ENCODE measurements around the gene LIMS2.

Gene LIMS2

DNA sequence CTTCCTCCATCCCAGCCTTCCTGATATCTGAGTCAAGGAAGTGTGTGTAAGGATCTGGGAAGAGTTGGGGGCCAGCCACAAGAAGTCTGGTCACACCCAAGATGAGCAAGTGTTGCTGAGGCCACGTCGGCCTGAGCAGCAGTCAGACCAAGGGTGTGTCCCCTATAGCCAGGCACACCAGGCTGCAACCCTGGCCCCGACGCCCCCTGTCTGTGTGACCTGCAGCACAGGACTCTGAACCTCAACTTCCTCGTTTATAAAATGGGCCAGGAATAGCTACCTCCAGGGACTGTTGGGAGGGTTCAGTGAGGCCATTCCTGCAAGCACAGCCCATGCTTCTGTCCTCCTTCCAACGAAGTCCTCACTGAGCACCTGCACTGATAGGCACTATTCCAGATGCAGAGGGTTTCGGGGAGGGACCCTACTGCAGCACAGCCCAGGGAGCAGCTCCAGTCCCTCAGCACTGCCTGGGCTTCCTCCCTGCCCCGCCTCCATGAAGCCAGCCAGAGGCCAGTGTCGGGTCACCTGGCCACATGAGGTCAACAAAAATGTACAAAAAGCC, 13.3 kb downstream of the LIMS2 start:
- H3K4me3 Mint-ChIP-seq = no peak overlapping the region
- intact Hi-C loops (cut with micrococcal nuclease) = no loop called here
- H3K4me1 Mint-ChIP-seq (ENCODE audit: low read depth) = peaks cover 29% of the 10 kb centered on the region
- H3K27me3 Mint-ChIP-seq = peaks cover 47% of the 10 kb centered on the region
- no peak overlapping the region for H3K27ac Mint-ChIP-seq
- no peaks in the 10 kb centered on the region for H3K9me3 Mint-ChIP-seq
- no peaks in the 10 kb centered on the region for H3K36me3 Mint-ChIP-seq (ENCODE audit: low read depth)

- H3K27me3 Mint-ChIP-seq = peaks cover 38% of the 10 kb centered on the region
- H3K4me3 Mint-ChIP-seq = no peak overlapping the region
- no peaks in the 10 kb centered on the region for H3K36me3 Mint-ChIP-seq (ENCODE audit: low read depth)
- peaks cover 29% of the 10 kb centered on the region for H3K4me1 Mint-ChIP-seq (ENCODE audit: low read depth)
- H3K9me3 Mint-ChIP-seq = no peaks in the 10 kb centered on the region
- H3K27ac Mint-ChIP-seq = no peak overlapping the region
- intact Hi-C loops (cut with micrococcal nuclease) = no loop called here
Measured at GRCh38 chr2:127661072-127661649, 14.2 kb downstream of the LIMS2 start.

DNA sequence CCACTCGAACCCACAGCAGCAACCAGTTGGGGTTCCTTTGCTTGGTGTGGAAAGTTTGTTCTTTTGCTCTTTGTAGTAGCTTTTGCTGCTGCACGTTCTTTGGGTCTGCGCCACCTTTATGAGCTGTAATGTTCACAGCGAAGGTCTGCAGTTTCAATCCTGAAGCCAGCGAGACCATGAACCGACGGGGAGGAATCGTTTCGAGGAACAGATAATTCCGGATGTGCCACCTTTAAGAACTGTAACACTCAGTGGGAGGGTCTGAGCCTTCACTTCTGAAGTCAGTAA, 15.1 kb downstream of the LIMS2 start:
- H3K36me3 Mint-ChIP-seq (ENCODE audit: low read depth) = no peaks in the 10 kb centered on the region
- no peak overlapping the region for H3K4me3 Mint-ChIP-seq
- H3K4me1 Mint-ChIP-seq (ENCODE audit: low read depth) = peaks cover 31% of the 10 kb centered on the region
- no peak overlapping the region for H3K27ac Mint-ChIP-seq
- H3K27me3 Mint-ChIP-seq = peaks cover 29% of the 10 kb centered on the region
- H3K9me3 Mint-ChIP-seq = no peaks in the 10 kb centered on the region
- intact Hi-C loops (cut with micrococcal nuclease) = no loop called here

DNA sequence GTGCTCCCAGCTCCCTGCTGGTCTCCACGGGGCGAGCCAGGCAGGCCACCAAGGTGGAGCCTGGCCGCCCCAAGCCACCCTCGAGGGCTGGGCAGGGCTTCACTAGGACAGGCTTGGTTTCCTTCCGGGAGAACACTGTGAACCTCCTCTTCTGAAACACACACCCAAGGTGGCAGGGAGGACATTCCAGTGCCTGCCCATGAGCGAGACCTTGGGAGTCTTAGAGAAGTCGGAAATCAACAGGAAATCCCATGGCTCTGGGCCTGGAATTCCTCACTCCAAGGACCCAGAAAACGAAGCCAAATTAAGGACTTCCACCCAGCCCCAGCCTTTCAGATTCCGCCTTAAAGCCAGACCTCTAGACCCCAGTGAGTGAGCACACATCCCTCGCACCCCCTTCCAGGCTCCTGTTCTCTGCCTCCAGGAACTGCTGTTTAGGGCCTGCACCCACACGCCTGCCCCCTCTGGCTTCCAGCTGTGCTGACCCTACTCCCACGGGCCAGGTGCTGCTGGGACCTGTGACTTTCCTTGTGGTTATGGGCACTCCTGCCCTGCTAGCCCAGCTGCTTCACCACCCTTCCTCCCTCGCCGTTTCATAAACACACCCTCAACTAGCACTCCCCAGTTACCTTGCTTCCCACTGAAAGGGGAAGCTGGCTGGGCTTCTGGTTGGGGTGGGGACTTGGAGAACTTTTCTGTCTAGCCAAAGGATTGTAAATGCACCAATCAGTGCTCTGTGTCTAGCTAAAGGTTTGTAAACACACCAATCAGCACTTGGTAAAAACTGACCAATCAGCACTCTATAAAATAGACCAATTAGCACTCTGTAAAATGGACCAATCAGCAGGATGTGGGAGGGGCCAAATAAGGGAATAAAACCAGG, 15.7 kb downstream of the LIMS2 start:
- peaks cover 23% of the 10 kb centered on the region for H3K27me3 Mint-ChIP-seq

DNA sequence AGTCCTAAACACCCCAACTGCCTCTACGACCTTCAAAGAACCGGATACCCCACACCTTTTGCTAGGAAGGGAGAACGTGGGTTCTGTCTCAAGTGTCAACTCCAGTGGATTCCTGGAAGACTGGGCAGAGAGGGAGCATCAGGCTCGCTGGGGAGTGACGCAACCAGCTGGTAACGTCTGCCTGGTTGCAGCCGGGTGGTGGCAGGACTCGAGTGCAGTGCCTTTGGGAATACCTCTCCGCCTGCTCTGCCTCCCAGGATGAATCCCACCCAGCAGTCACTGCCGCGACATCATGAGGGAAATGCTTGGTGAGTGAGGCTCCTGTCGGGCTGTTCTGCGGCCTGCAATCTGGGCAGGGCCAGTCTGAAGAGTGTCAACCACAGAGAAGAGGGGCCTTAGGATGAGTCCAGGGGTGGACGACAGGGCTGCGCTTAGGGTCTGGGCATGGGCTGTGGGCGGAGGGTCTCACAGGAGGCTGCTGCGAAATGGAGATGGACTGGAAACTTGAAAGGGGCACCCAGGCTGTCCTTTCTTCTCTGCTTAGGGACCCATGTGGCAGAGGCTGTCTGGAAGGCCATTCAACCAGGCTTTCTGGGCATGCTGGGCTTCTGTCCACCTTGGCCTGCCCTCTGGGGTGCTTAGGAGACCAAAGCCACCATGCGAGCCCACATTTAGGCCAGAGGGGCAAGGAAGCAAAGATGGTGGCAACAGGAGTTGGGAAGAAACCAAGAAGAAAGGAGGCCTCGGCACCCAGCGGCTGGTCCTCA, 16.5 kb downstream of the LIMS2 start:
- Mint-ChIP-seq H3K36me3 (ENCODE audit: low read depth) (no peaks in the 10 kb centered on the region), H3K9me3 (no peaks in the 10 kb centered on the region), H3K4me1 (ENCODE audit: low read depth) (peaks cover 32% of the 10 kb centered on the region), H3K27me3 (peaks cover 18% of the 10 kb centered on the region), H3K4me3 (no peak overlapping the region), H3K27ac (no peak overlapping the region)
- intact Hi-C loops (cut with micrococcal nuclease) = no loop called here

More for the DNA sequence above, 15.7 kb downstream of the LIMS2 start:
- intact Hi-C loops (cut with micrococcal nuclease) = no loop called here
- H3K9me3 Mint-ChIP-seq = no peaks in the 10 kb centered on the region
- H3K4me1 Mint-ChIP-seq (ENCODE audit: low read depth) = peaks cover 33% of the 10 kb centered on the region
- no peak overlapping the region for H3K27ac Mint-ChIP-seq
- no peak overlapping the region for H3K4me3 Mint-ChIP-seq
- H3K36me3 Mint-ChIP-seq (ENCODE audit: low read depth) = no peaks in the 10 kb centered on the region

DNA sequence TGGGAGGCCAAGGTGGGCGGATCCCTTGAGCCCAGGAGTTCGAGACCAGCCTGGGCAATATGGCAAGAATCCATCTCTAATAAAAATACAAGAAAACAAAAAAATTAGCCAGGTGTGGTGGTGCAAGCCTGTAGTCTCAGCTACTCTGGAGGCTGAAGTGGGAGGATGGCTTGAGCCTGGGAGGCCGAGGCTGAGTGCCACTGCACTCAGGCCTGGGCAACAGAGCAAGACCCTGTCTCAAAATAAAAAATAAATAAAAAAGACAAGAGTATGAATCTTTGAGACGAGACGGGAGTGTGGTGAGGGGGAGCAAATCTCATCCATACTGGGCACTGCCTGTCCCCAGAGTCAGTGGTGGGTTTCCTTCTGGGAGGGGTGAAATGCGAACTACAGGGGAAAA, 17.2 kb downstream of the LIMS2 start:
- no peak overlapping the region for H3K4me3 Mint-ChIP-seq
- H3K27me3 Mint-ChIP-seq = peaks cover 11% of the 10 kb centered on the region

GRCh38 chr2:127657232-127657595, 18.1 kb downstream of the LIMS2 start:
- Mint-ChIP-seq H3K27me3 (peaks cover 6% of the 10 kb centered on the region), H3K4me1 (ENCODE audit: low read depth) (peaks cover 24% of the 10 kb centered on the region), H3K27ac (no peak overlapping the region), H3K36me3 (ENCODE audit: low read depth) (peaks cover 7% of the 10 kb centered on the region), H3K9me3 (no peaks in the 10 kb centered on the region), H3K4me3 (no peak overlapping the region)
- intact Hi-C loops (cut with micrococcal nuclease) = no loop called here

More for the DNA sequence above, 17.2 kb downstream of the LIMS2 start:
- peaks cover 25% of the 10 kb centered on the region for H3K4me1 Mint-ChIP-seq (ENCODE audit: low read depth)
- peaks cover 5% of the 10 kb centered on the region for H3K36me3 Mint-ChIP-seq (ENCODE audit: low read depth)
- no peaks in the 10 kb centered on the region for H3K9me3 Mint-ChIP-seq
- no peak overlapping the region for H3K27ac Mint-ChIP-seq
- intact Hi-C loops (cut with micrococcal nuclease) = no loop called here

GRCh38 chr2:127656569-127657231, 18.6 kb downstream of the LIMS2 start:
- peaks cover 7% of the 10 kb centered on the region for H3K36me3 Mint-ChIP-seq (ENCODE audit: low read depth)
- peaks cover 21% of the 10 kb centered on the region for H3K4me1 Mint-ChIP-seq (ENCODE audit: low read depth)
- intact Hi-C loops (cut with micrococcal nuclease) = no loop called here
- peaks cover 4% of the 10 kb centered on the region for H3K27me3 Mint-ChIP-seq
- no peak overlapping the region for H3K27ac Mint-ChIP-seq
- H3K4me3 Mint-ChIP-seq = no peak overlapping the region
- no peaks in the 10 kb centered on the region for H3K9me3 Mint-ChIP-seq

- H3K36me3 Mint-ChIP-seq (ENCODE audit: low read depth) = peaks cover 7% of the 10 kb centered on the region
- intact Hi-C loops (cut with micrococcal nuclease) = no loop called here
- H3K4me1 Mint-ChIP-seq (ENCODE audit: low read depth) = peaks cover 15% of the 10 kb centered on the region
- no peak overlapping the region for H3K4me3 Mint-ChIP-seq
- H3K9me3 Mint-ChIP-seq = no peaks in the 10 kb centered on the region
- no peak overlapping the region for H3K27ac Mint-ChIP-seq
- peaks cover 7% of the 10 kb centered on the region for H3K27me3 Mint-ChIP-seq
Measured at GRCh38 chr2:127655209-127656073, 19.9 kb downstream of the LIMS2 start.

DNA sequence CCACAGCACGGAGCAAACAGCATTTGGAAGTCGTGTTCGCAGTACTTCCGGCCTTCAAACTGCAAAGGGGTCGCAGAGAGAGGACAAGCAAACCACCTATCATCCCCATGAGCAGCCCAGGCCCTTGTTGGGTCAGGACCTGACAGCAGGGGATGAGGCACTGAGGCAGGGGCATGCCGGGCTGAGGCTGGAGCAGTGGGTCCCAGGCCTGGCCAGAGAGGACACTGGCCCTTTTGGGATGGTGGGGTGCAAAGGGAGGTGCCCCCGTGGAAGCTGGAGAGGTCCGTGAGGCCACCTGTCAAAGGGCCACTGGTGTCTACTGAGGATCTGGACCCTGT, 20.5 kb downstream of the LIMS2 start:
- no peak overlapping the region for H3K4me3 Mint-ChIP-seq
- H3K27ac Mint-ChIP-seq = no peak overlapping the region
- H3K27me3 Mint-ChIP-seq = peaks cover 7% of the 10 kb centered on the region
- H3K9me3 Mint-ChIP-seq = no peaks in the 10 kb centered on the region
- peaks cover 7% of the 10 kb centered on the region for H3K36me3 Mint-ChIP-seq (ENCODE audit: low read depth)
- peaks cover 12% of the 10 kb centered on the region for H3K4me1 Mint-ChIP-seq (ENCODE audit: low read depth)
- intact Hi-C loops (cut with micrococcal nuclease) = no loop called here

DNA sequence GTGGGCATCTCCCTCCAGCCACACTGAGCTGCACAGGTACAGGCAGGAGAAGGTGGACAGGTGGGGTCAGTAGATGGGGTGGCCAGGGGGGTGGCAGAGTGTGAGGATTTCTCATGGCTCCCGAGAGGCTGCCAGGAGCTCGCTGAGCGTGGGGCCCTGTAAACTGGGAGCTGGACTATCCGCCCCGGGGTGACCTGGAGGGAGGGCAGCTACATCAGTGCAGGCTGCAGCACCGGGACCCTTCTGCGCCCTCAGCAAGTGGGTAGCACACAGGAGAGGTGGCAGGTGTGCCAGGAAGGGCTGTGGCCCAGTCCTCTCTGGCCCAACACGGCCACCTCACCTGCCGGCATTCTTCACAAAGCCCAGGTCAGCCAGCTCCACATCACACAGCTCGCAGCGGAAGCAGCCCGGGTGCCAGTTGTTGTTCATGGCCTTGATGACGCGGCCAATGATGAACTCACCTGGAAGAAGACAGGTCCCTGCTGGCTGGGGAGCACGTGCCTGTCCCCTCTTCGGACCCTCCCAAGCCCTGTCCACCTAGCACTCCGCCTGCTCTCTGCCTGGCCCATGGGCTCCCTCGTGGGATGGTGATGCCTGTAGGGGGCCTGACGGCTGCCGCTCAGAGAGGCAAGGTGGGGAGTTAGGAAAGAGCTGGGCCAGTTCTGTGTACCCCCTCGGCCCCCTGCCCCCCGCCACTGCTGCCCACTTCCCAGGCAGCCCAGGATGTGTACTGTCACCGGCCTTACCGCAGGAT, 21.1 kb downstream of the LIMS2 start:
- peaks cover 7% of the 10 kb centered on the region for H3K27me3 Mint-ChIP-seq

GRCh38 chr2:127653421-127654083, 21.8 kb downstream of the LIMS2 start:
- Mint-ChIP-seq H3K9me3 (no peaks in the 10 kb centered on the region), H3K27ac (peak overlapping the region; percentile 11), H3K36me3 (ENCODE audit: low read depth) (peaks cover 7% of the 10 kb centered on the region), H3K4me3 (no peak overlapping the region), H3K27me3 (peaks cover 7% of the 10 kb centered on the region), H3K4me1 (ENCODE audit: low read depth) (peaks cover 18% of the 10 kb centered on the region)
- intact Hi-C loops (cut with micrococcal nuclease) = no loop called here

More for the DNA sequence above, 21.1 kb downstream of the LIMS2 start:
- Mint-ChIP-seq H3K36me3 (ENCODE audit: low read depth) (peaks cover 7% of the 10 kb centered on the region), H3K4me1 (ENCODE audit: low read depth) (peaks cover 14% of the 10 kb centered on the region), H3K9me3 (no peaks in the 10 kb centered on the region), H3K27ac (peak overlapping the region; percentile 11), H3K4me3 (no peak overlapping the region)
- intact Hi-C loops (cut with micrococcal nuclease) = no loop called here

All from dendritic cell treated with granulocyte-macrophage colony-stimulating factor and Interleukin-4, amounts not matched to agents 40 ng/mL and 50 ng/mL, for 4 days (primary cell).